Bronchial epithelial cell (primary cell): Measurements from ENCODE around the gene NRK. TPM values are rescaled to one million over a fixed set of nuclear protein-coding genes. Genes with fewer than 3 reads are reported as not detected.

Experiments used
- DNase-seq: peaks from one replicate; pipeline ENCODE4 v3.0.0-alpha.2; 2010; ENCODE audit warnings: low read depth
- FAIRE-seq: peaks from 2 replicates; lab custom pipeline; 2011; peaks lifted over from hg19 to GRCh38; lab: Jason Lieb, UNC
- H3K27me3 ChIP-seq: 2 replicates; pipeline ENCODE4 v1.5.1; 2011; ENCODE audit warnings: low read length; ENCODE audit not compliant: control insufficient read depth, insufficient read depth
- H3K36me3 ChIP-seq: 2 replicates; pipeline ENCODE4 v1.5.1; 2011; ENCODE audit warnings: low read length; ENCODE audit not compliant: control insufficient read depth, insufficient read depth
- H3K4me3 ChIP-seq: 2 replicates; pipeline ENCODE4 v1.5.1; 2011; ENCODE audit warnings: mild to moderate bottlenecking, low read depth, low read length, control low read depth
- CTCF ChIP-seq: IDR thresholded peaks from 2 replicates; pipeline ENCODE4 v1.5.1; 2011; ENCODE audit warnings: mild to moderate bottlenecking, moderate library complexity, low read length, control low read depth, inconsistent platforms; ENCODE audit not compliant: insufficient read depth, severe bottlenecking
- total RNA-seq: library from RNA; depleted of rRNA; stranded (reverse); fragments of >200 nt; gene quantifications from 2 replicates; pipeline ENCODE4 v1.2.1, GENCODE V29; 2014

Gene NRK
- total RNA-seq, 1 donor from 2014 or later, result not detected

GRCh38 chrX:105870445-105870844 is 48.1 kb downstream of the NRK start:
- no peak for TF ChIP-seq CTCF
- H3K36me3 ChIP-seq, result no peaks in the 10 kb centered on the region
- no peak overlapping the region for H3K4me3 ChIP-seq
- FAIRE-seq, result no peak
- no peak for DNase-seq
- no peaks in the 10 kb centered on the region for H3K27me3 ChIP-seq

DNA sequence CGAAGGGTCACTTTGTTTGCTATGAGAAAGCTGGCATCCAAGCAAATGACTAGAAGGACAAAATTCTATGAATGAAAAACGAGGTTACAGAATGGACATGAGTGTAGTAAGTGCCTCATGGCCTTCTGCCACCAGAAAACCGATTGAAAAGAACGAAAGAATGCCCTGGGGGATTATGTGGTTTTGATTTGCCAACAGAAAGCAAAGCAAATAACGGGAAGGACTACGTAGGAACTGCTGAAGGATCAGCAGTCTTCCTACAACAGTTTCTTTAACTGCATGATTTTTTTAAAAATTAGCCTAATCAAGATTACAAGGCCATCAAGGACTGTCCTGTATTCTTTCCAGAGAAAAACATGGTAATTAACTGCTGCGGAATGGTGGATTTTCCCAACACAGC is 50.6 kb downstream of the NRK start:
- Histone ChIP-seq H3K36me3 (no peaks in the 10 kb centered on the region), H3K4me3 (no peak overlapping the region), H3K27me3 (no peaks in the 10 kb centered on the region)
- FAIRE-seq, result no peak
- DNase-seq, result no peak
- TF ChIP-seq CTCF, result no peak

GRCh38 chrX:105874790-105875189 is 52.5 kb downstream of the NRK start:
- TF ChIP-seq CTCF, result no peak
- Histone ChIP-seq H3K27me3 (no peaks in the 10 kb centered on the region), H3K36me3 (no peaks in the 10 kb centered on the region), H3K4me3 (no peak overlapping the region)
- DNase-seq, result no peak
- FAIRE-seq, result no peak

- DNase-seq (peak; percentile 54), FAIRE-seq (no peak)
- Histone ChIP-seq H3K36me3 (no peaks in the 10 kb centered on the region), H3K4me3 (no peak overlapping the region), H3K27me3 (no peaks in the 10 kb centered on the region)
- peak; percentile 27 for TF ChIP-seq CTCF
Observed at GRCh38 chrX:105876658-105877057, 54.3 kb downstream of the NRK start.

DNA sequence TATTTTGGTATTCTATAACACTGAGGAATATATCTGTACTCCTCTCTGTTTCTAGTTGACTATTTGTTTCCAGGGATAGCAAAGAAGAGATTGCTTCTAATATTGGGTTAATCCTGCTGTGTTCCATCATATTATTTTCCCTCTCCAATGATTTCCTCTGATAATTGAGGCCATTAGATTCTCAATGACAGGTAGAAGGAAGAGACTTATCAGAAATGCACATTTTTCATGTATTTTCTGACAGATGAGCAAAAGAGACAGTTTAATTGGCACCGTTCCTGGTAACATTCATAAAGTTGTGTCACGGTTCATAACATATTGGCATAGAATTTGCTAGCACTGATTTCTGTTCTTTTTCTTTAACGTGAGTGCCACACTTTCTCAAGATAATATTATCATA is 58.2 kb downstream of the NRK start:
- FAIRE-seq, result no peak
- TF ChIP-seq CTCF, result no peak
- DNase-seq, result no peak
- no peak overlapping the region for H3K4me3 ChIP-seq
- no peaks in the 10 kb centered on the region for H3K27me3 ChIP-seq
- no peaks in the 10 kb centered on the region for H3K36me3 ChIP-seq

GRCh38 chrX:105882581-105883275 is 60.4 kb downstream of the NRK start:
- H3K4me3 ChIP-seq, result no peak overlapping the region
- no peaks in the 10 kb centered on the region for H3K27me3 ChIP-seq
- no peak for TF ChIP-seq CTCF
- H3K36me3 ChIP-seq, result no peaks in the 10 kb centered on the region
- FAIRE-seq, result no peak
- DNase-seq, result peak; percentile 2
